Measurements from ENCODE around the gene FOXJ3.

- TF ChIP-seq CTCF (IDR thresholded peaks at IDR 0.05 in 2 of 3, conservative IDR thresholded peaks at IDR 0.05 in 1 of 3; ENCODE audit: borderline replicate concordance in 1 of 3, insufficient read depth in 1 of 3, low read depth in 2 of 3, low read length in 2 of 3) (no peak), POLR2AphosphoS5 (IDR thresholded peaks at IDR 0.05; ENCODE audit: low read depth, low read length) (no peak), ZBTB33 (IDR thresholded peaks at IDR 0.05; ENCODE audit: extremely low read depth, insufficient replicate concordance, low read length) (no peak), ZNF274 (IDR thresholded peaks at IDR 0.05; ENCODE audit: low read depth, low read length) (no peak), POLR2A (IDR thresholded peaks at IDR 0.05; ENCODE audit: borderline replicate concordance, extremely low read depth, insufficient read depth, insufficient read length) (no peak), EZH2 (IDR thresholded peaks at IDR 0.05) (no peak), EGR1 (IDR thresholded peaks at IDR 0.05; ENCODE audit: low read depth) (no peak), YY1 (IDR thresholded peaks at IDR 0.05; ENCODE audit: extremely low read depth, insufficient replicate concordance, low read depth, low read length) (no peak), MAX (IDR thresholded peaks at IDR 0.05) (no peak), RAD21 (IDR thresholded peaks at IDR 0.05; ENCODE audit: low read depth) (no peak)
Observed at GRCh38 chr1:42153624-42154023, 181.4 kb downstream of the FOXJ3 start.
